Activated CD4-positive, alpha-beta T cell treated with anti-CD3 and anti-CD28 coated beads, Interleukin-2, amount 10 ng/mL, durations not matched to agents 24 days and 14 days (primary cell): ENCODE measurements around the gene PLXNC1. TPM values are rescaled to one million over a fixed set of nuclear protein-coding genes. Genes with fewer than 3 reads are reported as not detected.

Experiments used
- DNase-seq: peaks from one replicate; pipeline ENCODE4 v3.0.0; 2022
- H3K27ac Mint-ChIP-seq: one replicate; pipeline ENCODE4 v1.8.0; 2022; ENCODE audit warnings: mild to moderate bottlenecking, mixed read lengths
- H3K27me3 Mint-ChIP-seq: one replicate; pipeline ENCODE4 v1.8.0; 2022; ENCODE audit warnings: mixed read lengths
- H3K36me3 Mint-ChIP-seq: one replicate; pipeline ENCODE4 v1.8.0; 2022; ENCODE audit warnings: low read depth, mild to moderate bottlenecking, mixed read lengths
- H3K4me1 Mint-ChIP-seq: one replicate; pipeline ENCODE4 v1.8.0; 2021; ENCODE audit warnings: mixed read lengths
- H3K4me3 Mint-ChIP-seq: one replicate; pipeline ENCODE4 v1.8.0; 2022; ENCODE audit warnings: mild to moderate bottlenecking, moderate library complexity, mixed read lengths
- H3K9me3 Mint-ChIP-seq: one replicate; pipeline ENCODE4 v1.8.0; 2021; ENCODE audit warnings: mixed read lengths
- intact Hi-C: fragments of 100-400 bp; cut with micrococcal nuclease; formaldehyde crosslinking; loops from one replicate; pipeline ENCODE4 v1.15.1; 2023
- total RNA-seq: library from RNA; stranded (reverse); gene quantifications from 2 replicates; pipeline ENCODE4 v1.2.3, GENCODE V29; 2022

PLXNC1 gene
- total RNA-seq, 1 donor from 2014 or later, result 16.0 TPM

DNA sequence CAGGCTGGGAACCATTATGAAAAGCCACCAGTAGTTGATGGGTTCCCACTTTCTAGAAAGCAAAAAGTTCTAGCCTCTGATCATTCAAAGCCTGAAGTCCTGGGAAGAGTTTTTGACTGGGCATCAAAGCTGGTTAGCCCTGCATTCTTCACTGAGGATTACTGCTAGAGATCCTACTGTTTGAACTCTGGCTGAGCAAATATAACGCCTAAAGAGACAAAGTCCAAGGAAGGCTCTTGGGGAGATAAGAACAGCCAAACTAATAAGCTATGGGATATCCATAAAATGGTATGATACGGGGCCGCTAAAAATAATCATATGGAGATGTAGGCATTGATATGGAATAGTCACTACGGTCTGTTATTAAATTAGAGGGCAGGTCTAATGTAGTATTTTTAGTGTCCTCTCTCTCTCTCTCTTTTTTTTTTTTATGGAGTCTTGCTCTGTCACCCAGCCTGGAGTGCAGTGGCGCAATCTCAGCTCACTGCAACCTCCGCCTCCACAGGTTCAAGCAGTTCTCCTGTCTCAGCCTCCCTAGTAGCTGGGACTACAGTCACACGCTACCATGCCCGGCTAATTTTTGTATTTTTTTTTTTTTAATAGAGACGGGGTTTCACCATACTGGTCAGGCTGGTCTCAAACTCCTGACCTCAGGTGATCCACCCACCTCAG is 35.5 kb downstream of the PLXNC1 start:
- Mint-ChIP-seq H3K27ac (no peak overlapping the region), H3K9me3 (peaks cover 6% of the 10 kb centered on the region), H3K4me1 (peaks cover 14% of the 10 kb centered on the region), H3K27me3 (no peaks in the 10 kb centered on the region), H3K36me3 (peaks cover 34% of the 10 kb centered on the region), H3K4me3 (no peak overlapping the region)
- DNase-seq, result no peak
- intact Hi-C loops, result no loop called here

DNA sequence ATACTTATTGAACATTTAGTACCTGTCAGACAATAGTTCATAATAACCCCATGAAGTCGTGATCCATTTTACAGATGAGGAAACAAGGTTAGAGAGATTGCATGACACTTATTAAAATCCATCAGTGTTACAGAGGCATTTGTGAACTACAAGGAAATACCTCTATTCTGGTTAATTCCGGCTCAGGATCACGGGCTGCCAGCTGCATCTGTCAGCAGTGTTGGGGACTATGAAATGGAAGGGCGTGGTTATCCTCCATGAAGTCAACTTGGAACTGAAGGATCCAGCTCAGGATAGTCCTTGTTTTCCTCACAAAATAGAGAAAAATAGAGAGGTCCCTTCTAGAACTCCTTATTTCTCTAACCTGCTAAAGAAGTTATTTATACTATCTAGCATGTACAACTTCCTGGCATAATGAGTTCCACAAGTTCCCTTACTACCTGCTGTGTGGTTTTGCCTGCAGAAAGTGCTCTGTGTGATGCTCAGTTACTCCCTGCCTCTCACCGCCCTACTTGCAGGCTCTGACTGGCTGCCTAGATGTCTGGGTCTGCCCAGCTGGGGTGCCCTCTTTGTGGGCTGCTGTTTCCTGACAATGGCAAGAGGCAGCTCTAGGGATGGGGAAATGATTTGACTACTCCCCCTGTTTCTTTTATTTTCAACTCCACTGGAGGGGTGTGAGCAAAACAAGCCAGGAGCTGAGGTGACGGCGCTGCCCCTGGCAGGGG is 36.8 kb downstream of the PLXNC1 start:
- peaks cover 22% of the 10 kb centered on the region for H3K36me3 Mint-ChIP-seq
- intact Hi-C loops, result no loop called here

DNA sequence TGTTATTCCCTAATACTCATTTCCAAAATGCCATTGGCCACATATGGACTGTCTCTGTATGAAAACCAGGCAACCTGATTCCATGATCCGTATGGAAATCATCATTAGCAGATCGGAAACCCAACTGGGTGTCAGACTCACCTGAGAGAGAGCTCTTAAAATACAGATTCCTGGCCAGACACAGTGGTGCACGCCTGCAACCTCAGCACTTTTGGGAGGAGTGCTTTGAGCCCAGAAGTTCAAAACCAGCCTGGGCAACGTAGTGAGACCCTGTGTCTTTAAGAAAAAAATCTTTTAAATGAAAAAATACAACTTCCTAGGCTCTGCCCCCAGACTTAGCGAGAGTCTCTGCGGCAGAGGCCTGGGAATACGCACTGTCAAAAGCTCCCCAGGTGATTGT is 37.4 kb downstream of the PLXNC1 start:
- intact Hi-C loops, result no loop called here
- DNase-seq, result no peak
- Mint-ChIP-seq H3K27ac (no peak overlapping the region), H3K4me3 (no peak overlapping the region), H3K4me1 (peaks cover 7% of the 10 kb centered on the region), H3K36me3 (peaks cover 16% of the 10 kb centered on the region), H3K27me3 (no peaks in the 10 kb centered on the region), H3K9me3 (peaks cover 4% of the 10 kb centered on the region)

More for the DNA sequence above, 36.8 kb downstream of the PLXNC1 start:
- Mint-ChIP-seq H3K4me3 (no peak overlapping the region), H3K9me3 (peaks cover under 1% of the 10 kb centered on the region), H3K27ac (no peak overlapping the region), H3K4me1 (peaks cover 10% of the 10 kb centered on the region), H3K27me3 (no peaks in the 10 kb centered on the region)
- no peak for DNase-seq

DNA sequence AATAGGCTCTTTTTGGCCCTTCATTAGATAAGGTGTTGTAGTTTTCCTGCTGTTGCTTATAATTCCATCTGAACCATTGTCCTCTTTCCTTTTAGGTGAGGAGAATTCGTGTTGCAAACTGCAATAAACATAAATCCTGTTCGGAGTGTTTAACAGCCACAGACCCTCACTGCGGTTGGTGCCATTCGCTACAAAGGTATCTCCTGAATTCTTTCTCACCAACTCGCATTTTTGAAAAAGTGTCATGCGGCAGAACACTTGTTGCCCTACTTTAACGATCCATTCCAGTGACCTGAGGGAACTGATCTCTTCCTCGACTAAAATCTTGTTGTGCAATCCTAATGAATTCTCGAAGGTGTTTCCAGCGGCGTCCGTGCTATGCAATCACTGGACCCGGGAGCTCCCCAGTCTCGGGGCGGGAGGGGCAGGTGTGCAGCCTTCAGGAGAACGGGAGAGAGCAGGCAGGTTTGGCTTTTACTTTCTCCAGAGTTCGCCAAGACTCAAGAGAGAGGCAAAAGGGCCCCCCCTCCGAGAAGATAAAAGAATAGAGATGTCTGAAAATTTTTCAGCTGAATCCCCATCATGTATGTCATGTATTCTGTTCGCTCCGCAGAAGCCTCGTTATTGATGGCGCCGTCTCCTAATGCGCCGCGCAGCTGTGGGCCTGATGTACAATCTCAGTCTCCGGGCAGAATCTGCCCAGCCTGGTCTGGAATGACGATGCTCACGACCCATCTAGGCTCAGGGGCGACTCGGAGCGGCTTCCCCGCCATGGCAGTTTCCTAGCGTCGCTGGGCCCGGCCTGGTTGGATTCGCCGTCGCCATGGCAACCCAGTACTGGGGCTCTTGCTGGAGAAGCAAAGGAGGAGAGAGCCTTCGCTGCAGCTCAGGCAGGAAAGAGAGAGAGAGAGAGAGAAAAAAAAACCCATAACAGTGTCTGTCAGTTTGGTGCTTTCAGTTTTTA is 38.2 kb downstream of the PLXNC1 start:
- H3K4me3 Mint-ChIP-seq, result no peak overlapping the region
- peaks cover 6% of the 10 kb centered on the region for H3K9me3 Mint-ChIP-seq
- peaks cover 18% of the 10 kb centered on the region for H3K36me3 Mint-ChIP-seq
- intact Hi-C loops, result no loop called here
- H3K4me1 Mint-ChIP-seq, result peaks cover 8% of the 10 kb centered on the region
- no peak for DNase-seq
- no peak overlapping the region for H3K27ac Mint-ChIP-seq
- H3K27me3 Mint-ChIP-seq, result no peaks in the 10 kb centered on the region

DNA sequence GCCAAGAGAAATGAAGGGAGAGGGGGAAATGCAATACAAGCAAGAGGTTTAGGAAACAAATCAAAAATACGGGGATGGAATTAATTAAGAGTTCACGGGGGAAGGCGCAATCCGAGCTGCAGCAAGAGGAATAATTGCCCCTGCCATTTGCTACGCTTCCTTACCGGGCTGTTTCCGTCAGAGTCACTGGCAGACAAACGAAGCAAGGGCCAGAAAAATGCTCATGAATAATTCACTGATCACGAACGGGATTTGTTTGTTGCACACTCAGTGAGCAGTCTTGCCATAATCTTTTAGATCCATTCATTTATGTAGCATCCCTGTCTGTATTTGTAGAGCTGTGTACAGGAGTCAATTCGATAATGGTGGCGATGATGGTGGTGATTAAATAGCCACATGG is 39.0 kb downstream of the PLXNC1 start:
- H3K27ac Mint-ChIP-seq, result no peak overlapping the region
- H3K4me1 Mint-ChIP-seq, result peaks cover 8% of the 10 kb centered on the region
- intact Hi-C loops, result no loop called here
- peaks cover 7% of the 10 kb centered on the region for H3K9me3 Mint-ChIP-seq
- H3K27me3 Mint-ChIP-seq, result no peaks in the 10 kb centered on the region
- H3K36me3 Mint-ChIP-seq, result peaks cover 23% of the 10 kb centered on the region
- no peak overlapping the region for H3K4me3 Mint-ChIP-seq
- no peak for DNase-seq

DNA sequence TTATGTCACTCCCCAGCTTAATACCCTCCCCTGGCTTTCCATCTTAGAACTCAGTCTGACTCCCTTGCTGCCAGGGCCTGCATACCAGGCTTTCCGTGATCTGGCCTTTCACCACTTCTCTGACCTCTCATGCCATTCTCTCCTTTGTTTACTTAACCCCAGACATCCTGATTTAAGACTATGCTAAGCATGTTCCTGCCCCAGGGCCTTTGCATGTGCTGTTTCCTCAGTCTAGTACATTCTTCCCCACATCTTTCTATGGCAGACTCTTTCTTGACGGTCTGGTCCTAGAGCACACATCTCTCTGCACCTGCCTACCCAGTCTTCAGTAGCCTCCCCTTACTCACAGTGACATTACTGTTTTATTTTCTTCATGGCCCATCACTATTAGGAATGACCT is 42.2 kb downstream of the PLXNC1 start:
- Mint-ChIP-seq H3K4me1 (peaks cover 9% of the 10 kb centered on the region), H3K9me3 (peaks cover 16% of the 10 kb centered on the region), H3K36me3 (peaks cover 41% of the 10 kb centered on the region), H3K27me3 (no peaks in the 10 kb centered on the region), H3K27ac (no peak overlapping the region), H3K4me3 (no peak overlapping the region)
- intact Hi-C loops, result no loop called here
- no peak for DNase-seq

DNA sequence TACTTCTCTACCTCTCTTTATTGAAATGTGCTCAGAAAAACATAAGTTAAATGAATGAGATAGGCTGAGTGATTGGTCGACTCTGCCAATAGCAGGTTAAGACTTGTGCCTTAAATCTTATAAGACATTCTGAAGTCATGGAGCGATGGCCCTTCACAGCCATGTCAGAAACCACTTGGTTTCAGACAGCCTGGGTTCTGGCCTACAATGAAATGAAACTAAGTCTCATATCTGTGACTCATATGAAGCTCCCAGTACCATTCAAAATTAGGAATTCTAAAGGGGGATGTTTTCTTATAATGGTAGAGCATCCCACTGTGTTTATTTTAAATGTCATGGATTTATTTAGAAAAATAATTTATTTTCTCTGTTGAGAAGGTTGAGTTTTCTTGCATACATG is 42.6 kb downstream of the PLXNC1 start:
- peaks cover 44% of the 10 kb centered on the region for H3K36me3 Mint-ChIP-seq
- H3K4me3 Mint-ChIP-seq, result no peak overlapping the region
- H3K27ac Mint-ChIP-seq, result no peak overlapping the region
- intact Hi-C loops, result no loop called here
- H3K27me3 Mint-ChIP-seq, result no peaks in the 10 kb centered on the region
- no peak for DNase-seq
- H3K9me3 Mint-ChIP-seq, result peaks cover 16% of the 10 kb centered on the region
- peaks cover 9% of the 10 kb centered on the region for H3K4me1 Mint-ChIP-seq

DNA sequence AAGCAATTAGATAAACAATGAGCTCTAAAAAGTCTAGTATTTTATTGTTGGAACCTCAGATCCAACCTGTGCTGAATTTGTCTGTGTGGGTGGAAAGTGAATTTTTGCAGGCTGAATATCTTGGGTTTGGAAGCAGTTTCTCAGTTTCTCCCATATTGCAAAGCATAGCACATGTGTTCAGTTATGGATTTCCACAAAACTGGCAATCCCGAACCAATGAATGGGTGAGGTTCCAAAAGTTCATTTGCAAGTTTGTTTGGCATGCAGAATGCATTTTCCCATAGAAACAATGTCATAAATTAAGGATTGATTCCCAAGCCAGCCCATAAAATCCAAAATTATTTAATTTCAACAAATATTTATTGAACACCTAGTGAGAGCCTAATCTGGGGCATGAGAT is 43.4 kb downstream of the PLXNC1 start:
- DNase-seq, result no peak
- Mint-ChIP-seq H3K36me3 (peaks cover 48% of the 10 kb centered on the region), H3K9me3 (peaks cover 16% of the 10 kb centered on the region), H3K4me3 (no peak overlapping the region), H3K27me3 (no peaks in the 10 kb centered on the region), H3K4me1 (peaks cover 9% of the 10 kb centered on the region), H3K27ac (no peak overlapping the region)
- intact Hi-C loops, result no loop called here

DNA sequence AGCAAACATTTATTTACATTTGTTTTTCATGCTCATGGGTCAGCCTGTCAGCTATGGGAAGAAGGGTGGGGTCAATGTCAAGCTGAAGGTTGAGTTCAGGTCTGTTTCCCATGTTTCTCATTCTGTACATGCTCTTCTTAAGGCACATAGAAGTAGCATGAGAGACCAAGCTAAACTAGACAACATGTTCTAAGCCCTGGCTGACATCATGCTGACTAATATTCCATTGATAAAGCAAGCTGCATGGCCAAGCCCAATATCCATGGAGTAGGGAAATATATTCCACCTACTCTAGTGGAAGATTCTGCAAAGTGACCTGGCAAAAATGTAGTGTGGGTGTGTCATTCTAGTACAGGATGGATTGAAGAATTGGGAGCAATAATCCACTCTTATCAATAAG is 44.1 kb downstream of the PLXNC1 start:
- no peak overlapping the region for H3K27ac Mint-ChIP-seq
- H3K27me3 Mint-ChIP-seq, result no peaks in the 10 kb centered on the region
- peaks cover 16% of the 10 kb centered on the region for H3K9me3 Mint-ChIP-seq
- intact Hi-C loops, result no loop called here
- no peak for DNase-seq
- peaks cover 9% of the 10 kb centered on the region for H3K4me1 Mint-ChIP-seq
- H3K4me3 Mint-ChIP-seq, result no peak overlapping the region
- H3K36me3 Mint-ChIP-seq, result peaks cover 52% of the 10 kb centered on the region

DNA sequence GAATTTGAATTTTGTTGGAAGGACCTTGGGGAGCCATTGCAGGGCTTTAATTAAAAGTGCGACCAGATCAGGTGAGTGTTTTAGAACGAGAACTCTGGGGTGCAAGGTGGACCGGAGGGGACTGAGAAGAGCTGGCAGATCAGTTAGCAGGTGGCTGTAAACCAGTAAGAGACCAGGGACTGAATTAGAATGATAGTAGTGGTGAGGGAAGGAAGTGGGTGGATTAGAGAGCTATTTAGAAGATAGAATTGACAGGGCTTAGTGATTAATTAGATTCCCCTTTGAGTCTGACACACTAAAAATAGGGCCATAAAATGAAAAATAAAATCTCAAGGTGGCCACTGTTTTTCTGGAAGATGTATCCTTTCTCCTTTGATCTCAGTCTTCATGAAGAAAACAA is 44.8 kb downstream of the PLXNC1 start:
- no peak for DNase-seq
- no peak overlapping the region for H3K27ac Mint-ChIP-seq
- intact Hi-C loops, result no loop called here
- peaks cover 9% of the 10 kb centered on the region for H3K4me1 Mint-ChIP-seq
- H3K36me3 Mint-ChIP-seq, result peaks cover 56% of the 10 kb centered on the region
- H3K4me3 Mint-ChIP-seq, result no peak overlapping the region
- no peaks in the 10 kb centered on the region for H3K27me3 Mint-ChIP-seq
- peaks cover 16% of the 10 kb centered on the region for H3K9me3 Mint-ChIP-seq

DNA sequence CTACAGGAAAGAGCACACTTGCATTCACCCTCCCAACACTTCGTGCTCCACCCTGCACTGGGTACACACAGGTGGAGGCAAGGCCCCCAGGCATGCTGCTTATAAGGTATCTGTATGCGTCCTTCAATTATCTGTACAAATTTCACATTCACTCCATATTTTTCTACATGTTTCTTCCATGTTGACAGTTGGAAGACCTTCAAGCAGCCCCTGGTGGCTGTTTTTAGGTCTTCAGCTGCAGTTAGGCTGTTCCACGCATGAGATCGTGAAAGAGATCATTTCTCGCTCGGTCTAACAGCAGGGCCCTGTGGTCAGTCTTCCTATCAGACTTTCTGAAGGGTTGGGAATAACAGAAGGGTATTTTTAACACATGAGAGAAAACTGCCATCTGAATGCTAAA is 47.1 kb downstream of the PLXNC1 start:
- intact Hi-C loops, result no loop called here
- DNase-seq, result no peak
- Mint-ChIP-seq H3K9me3 (peaks cover 15% of the 10 kb centered on the region), H3K27ac (no peak overlapping the region), H3K4me3 (no peak overlapping the region), H3K36me3 (peaks cover 65% of the 10 kb centered on the region), H3K27me3 (no peaks in the 10 kb centered on the region), H3K4me1 (peaks cover 12% of the 10 kb centered on the region)

DNA sequence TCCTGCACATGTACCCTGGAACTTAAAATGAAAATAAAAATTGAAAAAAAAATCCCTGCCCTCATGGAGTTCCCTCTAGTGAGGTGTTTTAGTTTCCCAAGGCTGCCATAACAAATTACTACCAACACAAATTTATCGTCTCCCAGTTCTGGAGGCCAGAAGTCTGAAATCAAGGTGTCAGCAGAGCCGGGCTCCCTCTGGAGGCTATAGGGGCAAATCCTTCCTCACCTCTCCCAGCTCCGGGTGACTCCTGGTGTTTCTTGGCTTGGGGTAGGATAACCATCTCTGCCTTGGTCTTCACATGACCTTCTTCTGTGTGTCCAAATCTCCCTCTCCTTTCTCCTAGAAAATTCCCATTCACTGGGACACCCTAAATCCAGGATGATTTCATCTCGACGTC is 50.1 kb downstream of the PLXNC1 start:
- H3K9me3 Mint-ChIP-seq, result peaks cover 4% of the 10 kb centered on the region
- peaks cover 17% of the 10 kb centered on the region for H3K4me1 Mint-ChIP-seq
- H3K36me3 Mint-ChIP-seq, result peaks cover 53% of the 10 kb centered on the region
- H3K27me3 Mint-ChIP-seq, result no peaks in the 10 kb centered on the region
- H3K27ac Mint-ChIP-seq, result no peak overlapping the region
- no peak overlapping the region for H3K4me3 Mint-ChIP-seq
- intact Hi-C loops, result no loop called here
- DNase-seq, result no peak

DNA sequence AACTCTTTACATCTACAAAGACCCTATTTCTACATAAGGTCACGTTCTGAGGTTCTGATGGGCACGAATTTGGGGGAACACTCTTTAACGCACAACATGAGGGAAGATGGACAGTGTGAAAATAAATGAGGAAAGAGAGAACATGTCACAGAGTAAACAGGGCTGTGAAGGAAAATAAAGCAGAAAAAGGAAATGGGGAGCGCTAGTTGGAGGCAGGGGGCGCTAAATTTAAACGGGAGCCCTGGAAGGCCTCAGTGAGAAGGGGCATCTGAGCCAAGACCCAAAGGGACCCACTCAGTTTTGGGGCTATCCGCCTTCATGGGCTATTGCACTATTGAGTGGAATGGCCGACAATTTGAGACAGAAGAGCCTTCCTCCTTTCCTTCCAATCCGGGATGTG is 50.5 kb downstream of the PLXNC1 start:
- Mint-ChIP-seq H3K4me3 (no peak overlapping the region), H3K9me3 (peaks cover 4% of the 10 kb centered on the region), H3K27me3 (no peaks in the 10 kb centered on the region), H3K27ac (no peak overlapping the region), H3K36me3 (peaks cover 50% of the 10 kb centered on the region), H3K4me1 (peaks cover 18% of the 10 kb centered on the region)
- no peak for DNase-seq
- intact Hi-C loops, result no loop called here

DNA sequence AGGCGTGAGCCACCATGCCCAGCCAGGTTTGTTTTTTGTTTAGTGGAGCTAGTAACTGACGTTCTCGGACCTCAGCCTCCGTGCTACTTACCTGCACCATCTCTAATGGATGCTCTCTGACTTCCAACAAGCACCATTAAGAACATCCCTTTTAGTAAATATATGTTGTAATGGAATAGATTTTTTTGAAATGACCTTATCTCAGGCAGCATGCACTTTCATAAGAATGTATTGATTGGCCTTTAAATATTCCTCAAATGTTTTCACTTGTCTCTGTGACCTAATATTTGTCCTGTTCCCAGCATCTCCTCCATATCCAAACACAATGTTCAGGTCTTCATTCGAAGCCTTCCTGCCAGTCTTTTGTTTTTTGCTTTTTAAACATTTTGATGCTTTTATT is 51.7 kb downstream of the PLXNC1 start:
- Mint-ChIP-seq H3K27ac (no peak overlapping the region), H3K4me1 (peaks cover 28% of the 10 kb centered on the region), H3K9me3 (peaks cover 4% of the 10 kb centered on the region), H3K27me3 (no peaks in the 10 kb centered on the region), H3K4me3 (no peak overlapping the region), H3K36me3 (peaks cover 46% of the 10 kb centered on the region)
- DNase-seq, result no peak
- intact Hi-C loops, result no loop called here
